HepG2 (cell line): Measurements from ENCODE around the gene GMPPB. TPM values are rescaled to one million over a fixed set of nuclear protein-coding genes. Genes with fewer than 3 reads are reported as not detected.

Source experiments
- BHLHE40 ChIP-seq: IDR thresholded peaks from 2 replicates; pipeline ENCODE4 v1.6.1; 2011; ENCODE audit warnings: low read length, improper control_type of control experiment
- FOXP1 ChIP-seq, 2 experiments: fragments of 450-650 bp in 1 of 2; IDR thresholded peaks; 2 replicates each; pipeline ENCODE4 v1.6.1; 2017 to 2018; ENCODE audit warnings: antibody characterized with exemption in 1 of 2
- GLI4 ChIP-seq: sonication (generic); formaldehyde crosslinking; IDR thresholded peaks from 2 replicates; pipeline ENCODE4 v1.5.1; 2020; ENCODE audit warnings: missing genetic modification reagents, mild to moderate bottlenecking, moderate library complexity, borderline replicate concordance
- IRX3 ChIP-seq: sonication (generic); formaldehyde crosslinking; IDR thresholded peaks from 2 replicates; pipeline ENCODE4 v1.8.1; 2023; ENCODE audit warnings: mild to moderate bottlenecking, low read depth, missing genetic modification reagents, borderline replicate concordance
- MBNL3 ChIP-seq: fragments of 250-450 bp; sonication (Bioruptor Pico); conservative IDR thresholded peaks from 2 replicates; pipeline ENCODE4 v1.8.0; 2022; ENCODE audit warnings: mild to moderate bottlenecking, inconsistent platforms
- NFYB ChIP-seq: sonication (generic); formaldehyde crosslinking; IDR thresholded peaks from 2 replicates; pipeline ENCODE4 v1.4.0; 2020; ENCODE audit warnings: missing genetic modification reagents
- PHF5A ChIP-seq: IDR thresholded peaks from one replicate; pipeline ENCODE4 v1.6.1; 2018; ENCODE audit warnings: low read depth, missing genetic modification reagents; ENCODE audit not compliant: unreplicated experiment
- SAFB2 ChIP-seq: sonication (generic); formaldehyde crosslinking; IDR thresholded peaks from 2 replicates; pipeline ENCODE4 v1.5.1; 2020; ENCODE audit warnings: missing genetic modification reagents, low read depth, mild to moderate bottlenecking, borderline replicate concordance
- SIN3B ChIP-seq: fragments of 150-350 bp; IDR thresholded peaks from 2 replicates; pipeline ENCODE4 v1.6.1; 2014; ENCODE audit warnings: low read length
- SRSF1 ChIP-seq: fragments of 200-400 bp; formaldehyde crosslinking; optimal IDR thresholded peaks from 2 replicates; pipeline ENCODE3; 2017; ENCODE audit warnings: mild to moderate bottlenecking, low read depth, low read length, moderate library complexity
- ZNF234 ChIP-seq: sonication (generic); formaldehyde crosslinking; conservative IDR thresholded peaks from 2 replicates; pipeline ENCODE4 v1.5.1; 2020; ENCODE audit warnings: mild to moderate bottlenecking, missing genetic modification reagents
- ZNF616 ChIP-seq: sonication (generic); formaldehyde crosslinking; IDR thresholded peaks from 2 replicates; pipeline ENCODE4 v1.5.0; 2020; ENCODE audit warnings: low read depth, mild to moderate bottlenecking, missing genetic modification reagents
- ZNF670 ChIP-seq: sonication (generic); formaldehyde crosslinking; IDR thresholded peaks from 2 replicates; pipeline ENCODE4 v1.8.0; 2022; ENCODE audit warnings: mild to moderate bottlenecking, missing genetic modification reagents, borderline replicate concordance
- ZNF839 ChIP-seq: sonication (generic); formaldehyde crosslinking; IDR thresholded peaks from 2 replicates; pipeline ENCODE4 v1.4.0; 2020; ENCODE audit warnings: missing genetic modification reagents, mild to moderate bottlenecking, borderline replicate concordance
- polyA plus RNA-seq, 8 experiments: library from polyadenylated mRNA; depleted of rRNA in 3 of 8; stranded (reverse) in 7 of 8; unstranded in 1 of 8; fragments of >200 nt; fragmentation: Illumina TruSeq in 4 of 8; extraction: Trizol in 4 of 8; gene quantifications; 2 replicates each; pipeline versions ENCODE4 v1.2.1 to v1.2.3, GENCODE V29; 2011 to 2016; ENCODE audit warnings: low read depth in 4 of 8, missing spikeins in 1 of 8, mixed read lengths in 1 of 8; ENCODE audit not compliant: insufficient read depth in 1 of 8
- total RNA-seq, 5 experiments: library from RNA; depleted of rRNA; stranded (reverse); fragments of >200 nt; fragmentation: Illumina TruSeq; extraction: Trizol; gene quantifications; 2 replicates each; pipeline ENCODE4 v1.2.3, GENCODE V29; 2016; ENCODE audit warnings: low read depth in 1 of 5
- TF ChIP-seq, protein P1 (sequence below): sonication (generic); formaldehyde crosslinking; IDR thresholded peaks from 2 replicates; pipeline ENCODE4 v1.4.0; 2020; ENCODE audit warnings: low read depth, missing genetic modification reagents
- TF ChIP-seq, protein P2 (sequence below): sonication (generic); formaldehyde crosslinking; IDR thresholded peaks from 2 replicates; pipeline ENCODE4 v1.4.0; 2020; ENCODE audit warnings: mild to moderate bottlenecking, missing genetic modification reagents
- TF ChIP-seq, protein P3 (sequence below): sonication (generic); formaldehyde crosslinking; IDR thresholded peaks from 2 replicates; pipeline ENCODE4 v1.8.0; 2022; ENCODE audit warnings: missing genetic modification reagents, mild to moderate bottlenecking, moderate library complexity, borderline replicate concordance
- TF ChIP-seq, protein P4 (sequence below): sonication (generic); formaldehyde crosslinking; IDR thresholded peaks from 2 replicates; pipeline ENCODE4 v1.4.0; 2020; ENCODE audit warnings: low read depth, mild to moderate bottlenecking, missing genetic modification reagents
- TF ChIP-seq, protein P5 (sequence below): IDR thresholded peaks from 2 replicates; pipeline ENCODE4 v1.6.1; 2012; ENCODE audit warnings: inconsistent platforms

The GMPPB gene
- total and polyA plus RNA-seq, 2 of the 13 experiments (the other 11 are each of a cell fraction or from before 2014, with no cell fraction given), result 6.5 to 23.1 TPM

DNA sequence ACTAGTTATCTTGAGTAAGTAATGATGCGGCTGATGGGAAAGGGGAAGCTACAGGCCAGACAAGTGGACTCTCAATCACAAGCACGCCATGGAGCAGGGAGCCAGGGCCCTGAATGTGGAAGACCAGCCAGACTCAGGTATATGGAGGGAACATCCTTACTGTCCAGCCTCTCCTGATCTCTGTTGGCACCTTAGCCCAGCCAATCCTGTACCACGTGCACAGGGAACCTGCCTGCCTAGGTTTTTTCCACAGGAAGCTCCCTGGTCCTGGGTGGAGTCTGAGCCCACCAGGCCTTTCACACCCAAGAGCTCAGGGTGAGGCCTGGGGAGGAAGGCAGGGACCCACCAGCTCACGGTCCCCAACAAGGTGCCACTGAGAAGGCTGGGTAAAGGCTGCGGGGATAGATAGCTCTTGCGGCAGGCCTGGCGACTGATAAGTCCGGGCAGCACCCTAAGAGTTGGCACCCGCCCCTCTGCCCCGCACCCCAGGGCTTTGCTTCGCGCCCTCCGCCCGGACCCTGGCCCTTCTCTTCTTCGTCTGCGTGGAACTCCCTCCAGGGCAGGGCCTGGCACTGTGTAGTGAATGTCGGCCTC lies 50.5 kb downstream of the GMPPB start (continued):
- 0 out of 2 replicates have a peak, but pooled peaks have one; percentile 16 for TF ChIP-seq ZNF616 (CRISPR knock-in tag)
- TF ChIP-seq SRSF1, result no peak
- no peak for TF ChIP-seq GLI4 (CRISPR knock-in tag)
- TF ChIP-seq ZNF839 (CRISPR knock-in tag), result no peak
- no peak for TF ChIP-seq SIN3B
- no peak for TF ChIP-seq PHF5A
- TF ChIP-seq FOXP1 (IDR thresholded peaks at IDR 0.05), result no peak
- TF ChIP-seq FOXP1 (CRISPR knock-in tag; IDR thresholded peaks at IDR 0.05), result no peak; the same call in 1 of the 2 replicates
- no peak for TF ChIP-seq BHLHE40
- TF ChIP-seq, protein P1, sequence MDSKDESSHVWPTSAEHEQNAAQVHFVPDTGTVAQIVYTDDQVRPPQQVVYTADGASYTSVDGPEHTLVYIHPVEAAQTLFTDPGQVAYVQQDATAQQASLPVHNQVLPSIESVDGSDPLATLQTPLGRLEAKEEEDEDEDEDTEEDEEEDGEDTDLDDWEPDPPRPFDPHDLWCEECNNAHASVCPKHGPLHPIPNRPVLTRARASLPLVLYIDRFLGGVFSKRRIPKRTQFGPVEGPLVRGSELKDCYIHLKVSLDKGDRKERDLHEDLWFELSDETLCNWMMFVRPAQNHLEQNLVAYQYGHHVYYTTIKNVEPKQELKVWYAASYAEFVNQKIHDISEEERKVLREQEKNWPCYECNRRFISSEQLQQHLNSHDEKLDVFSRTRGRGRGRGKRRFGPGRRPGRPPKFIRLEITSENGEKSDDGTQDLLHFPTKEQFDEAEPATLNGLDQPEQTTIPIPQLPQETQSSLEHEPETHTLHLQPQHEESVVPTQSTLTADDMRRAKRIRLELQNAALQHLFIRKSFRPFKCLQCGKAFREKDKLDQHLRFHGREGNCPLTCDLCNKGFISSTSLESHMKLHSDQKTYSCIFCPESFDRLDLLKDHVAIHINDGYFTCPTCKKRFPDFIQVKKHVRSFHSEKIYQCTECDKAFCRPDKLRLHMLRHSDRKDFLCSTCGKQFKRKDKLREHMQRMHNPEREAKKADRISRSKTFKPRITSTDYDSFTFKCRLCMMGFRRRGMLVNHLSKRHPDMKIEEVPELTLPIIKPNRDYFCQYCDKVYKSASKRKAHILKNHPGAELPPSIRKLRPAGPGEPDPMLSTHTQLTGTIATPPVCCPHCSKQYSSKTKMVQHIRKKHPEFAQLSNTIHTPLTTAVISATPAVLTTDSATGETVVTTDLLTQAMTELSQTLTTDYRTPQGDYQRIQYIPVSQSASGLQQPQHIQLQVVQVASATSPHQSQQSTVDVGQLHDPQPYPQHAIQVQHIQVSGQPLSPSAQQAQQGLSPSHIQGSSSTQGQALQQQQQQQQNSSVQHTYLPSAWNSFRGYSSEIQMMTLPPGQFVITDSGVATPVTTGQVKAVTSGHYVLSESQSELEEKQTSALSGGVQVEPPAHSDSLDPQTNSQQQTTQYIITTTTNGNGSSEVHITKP (CRISPR knock-in tag), result no peak
- TF ChIP-seq, protein P2, sequence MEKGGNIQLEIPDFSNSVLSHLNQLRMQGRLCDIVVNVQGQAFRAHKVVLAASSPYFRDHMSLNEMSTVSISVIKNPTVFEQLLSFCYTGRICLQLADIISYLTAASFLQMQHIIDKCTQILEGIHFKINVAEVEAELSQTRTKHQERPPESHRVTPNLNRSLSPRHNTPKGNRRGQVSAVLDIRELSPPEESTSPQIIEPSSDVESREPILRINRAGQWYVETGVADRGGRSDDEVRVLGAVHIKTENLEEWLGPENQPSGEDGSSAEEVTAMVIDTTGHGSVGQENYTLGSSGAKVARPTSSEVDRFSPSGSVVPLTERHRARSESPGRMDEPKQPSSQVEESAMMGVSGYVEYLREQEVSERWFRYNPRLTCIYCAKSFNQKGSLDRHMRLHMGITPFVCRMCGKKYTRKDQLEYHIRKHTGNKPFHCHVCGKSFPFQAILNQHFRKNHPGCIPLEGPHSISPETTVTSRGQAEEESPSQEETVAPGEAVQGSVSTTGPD (CRISPR knock-in tag), result no peak
- no peak for TF ChIP-seq IRX3 (CRISPR knock-in tag)
- 0 out of 2 replicates have a peak, but pooled peaks have one; percentile 20 for TF ChIP-seq SAFB2 (CRISPR knock-in tag)
- TF ChIP-seq, protein P3, sequence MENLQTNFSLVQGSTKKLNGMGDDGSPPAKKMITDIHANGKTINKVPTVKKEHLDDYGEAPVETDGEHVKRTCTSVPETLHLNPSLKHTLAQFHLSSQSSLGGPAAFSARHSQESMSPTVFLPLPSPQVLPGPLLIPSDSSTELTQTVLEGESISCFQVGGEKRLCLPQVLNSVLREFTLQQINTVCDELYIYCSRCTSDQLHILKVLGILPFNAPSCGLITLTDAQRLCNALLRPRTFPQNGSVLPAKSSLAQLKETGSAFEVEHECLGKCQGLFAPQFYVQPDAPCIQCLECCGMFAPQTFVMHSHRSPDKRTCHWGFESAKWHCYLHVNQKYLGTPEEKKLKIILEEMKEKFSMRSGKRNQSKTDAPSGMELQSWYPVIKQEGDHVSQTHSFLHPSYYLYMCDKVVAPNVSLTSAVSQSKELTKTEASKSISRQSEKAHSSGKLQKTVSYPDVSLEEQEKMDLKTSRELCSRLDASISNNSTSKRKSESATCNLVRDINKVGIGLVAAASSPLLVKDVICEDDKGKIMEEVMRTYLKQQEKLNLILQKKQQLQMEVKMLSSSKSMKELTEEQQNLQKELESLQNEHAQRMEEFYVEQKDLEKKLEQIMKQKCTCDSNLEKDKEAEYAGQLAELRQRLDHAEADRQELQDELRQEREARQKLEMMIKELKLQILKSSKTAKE (CRISPR knock-in tag), result no peak
- no peak for TF ChIP-seq ZNF234 (CRISPR knock-in tag)
- no peak for TF ChIP-seq ZNF670 (CRISPR knock-in tag)
- no peak for TF ChIP-seq MBNL3 (CRISPR knock-in tag)
- TF ChIP-seq, protein P4, sequence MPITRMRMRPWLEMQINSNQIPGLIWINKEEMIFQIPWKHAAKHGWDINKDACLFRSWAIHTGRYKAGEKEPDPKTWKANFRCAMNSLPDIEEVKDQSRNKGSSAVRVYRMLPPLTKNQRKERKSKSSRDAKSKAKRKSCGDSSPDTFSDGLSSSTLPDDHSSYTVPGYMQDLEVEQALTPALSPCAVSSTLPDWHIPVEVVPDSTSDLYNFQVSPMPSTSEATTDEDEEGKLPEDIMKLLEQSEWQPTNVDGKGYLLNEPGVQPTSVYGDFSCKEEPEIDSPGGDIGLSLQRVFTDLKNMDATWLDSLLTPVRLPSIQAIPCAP (CRISPR knock-in tag), result no peak
- no peak for TF ChIP-seq NFYB (CRISPR knock-in tag)
- TF ChIP-seq, protein P5, sequence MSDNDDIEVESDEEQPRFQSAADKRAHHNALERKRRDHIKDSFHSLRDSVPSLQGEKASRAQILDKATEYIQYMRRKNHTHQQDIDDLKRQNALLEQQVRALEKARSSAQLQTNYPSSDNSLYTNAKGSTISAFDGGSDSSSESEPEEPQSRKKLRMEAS, result no peak
